NOMO-1 (cell line): ENCODE measurements around the gene TAC3.
A peak's percentile ranks its signal among the peaks of the same experiment; 100 is the strongest.
"Not testable (repeated sequence)": the region's sequence is repeated elsewhere in the genome, so short reads cannot be mapped to it uniquely, and the experiment has no call there.

Experiments used
- DNase-seq, 2 experiments: peaks; one replicate each; lab custom pipeline; 2025; ENCODE audit not compliant: unreplicated experiment in 2 of 2; lab: John Stamatoyannopoulos, UW

The TAC3 gene

DNA sequence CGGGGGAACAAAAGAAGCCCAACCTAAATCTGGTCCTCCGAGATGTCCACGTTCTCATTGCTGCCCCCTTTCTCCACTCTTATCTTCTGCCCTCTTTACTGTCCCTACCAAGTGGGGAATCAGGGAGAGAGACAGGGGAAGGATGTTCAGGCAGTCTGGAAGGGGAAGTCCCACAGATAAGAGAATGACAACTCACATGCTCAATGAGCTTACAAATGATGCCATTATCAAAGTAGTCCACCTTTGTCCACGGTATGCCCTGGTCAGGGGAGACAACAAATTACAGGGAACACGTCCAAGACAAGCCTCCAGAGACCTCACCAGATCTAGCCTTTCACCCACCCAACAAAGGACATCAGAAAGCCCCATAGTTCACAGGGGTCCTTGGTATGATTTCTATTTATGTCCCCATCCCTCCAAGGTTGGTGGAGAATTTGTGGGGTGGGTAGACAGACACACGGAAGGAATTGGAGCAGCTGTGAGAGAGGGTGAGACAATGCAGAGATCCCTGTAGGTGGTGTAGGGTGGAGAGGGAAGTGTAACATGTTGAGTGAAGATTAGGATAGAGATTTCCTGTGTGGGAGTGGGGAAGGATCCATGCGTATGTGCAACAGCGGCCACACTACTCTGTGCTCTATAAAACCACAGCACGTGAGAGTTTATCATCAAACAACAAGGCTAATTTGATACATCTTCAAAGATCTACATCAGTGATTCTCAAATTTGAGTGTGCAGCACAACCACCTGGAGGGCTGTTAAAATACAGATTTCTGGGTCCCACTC lies 22.9 kb upstream of the TAC3 start:
- DNase-seq, result no peak

DNA sequence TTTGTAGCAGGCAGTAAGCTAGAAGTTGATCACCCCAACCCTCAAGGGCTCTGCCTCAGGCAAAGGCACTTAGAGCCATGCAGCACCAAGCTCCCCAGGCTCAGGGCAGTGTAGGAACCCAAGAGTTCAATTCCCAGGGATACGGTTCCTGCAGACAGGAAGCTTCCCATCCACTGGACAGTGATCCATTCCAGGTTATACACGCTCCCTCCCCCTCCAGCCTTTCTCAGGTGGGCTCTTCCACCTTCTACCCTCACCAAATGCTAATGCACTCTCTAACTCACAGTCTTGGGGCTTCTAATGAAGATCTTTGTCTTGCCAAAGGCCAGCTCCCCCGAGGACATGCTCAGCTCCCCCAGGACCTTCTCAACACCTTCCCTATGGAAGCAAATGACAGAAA lies 20.9 kb upstream of the TAC3 start:
- no peak for DNase-seq

DNA sequence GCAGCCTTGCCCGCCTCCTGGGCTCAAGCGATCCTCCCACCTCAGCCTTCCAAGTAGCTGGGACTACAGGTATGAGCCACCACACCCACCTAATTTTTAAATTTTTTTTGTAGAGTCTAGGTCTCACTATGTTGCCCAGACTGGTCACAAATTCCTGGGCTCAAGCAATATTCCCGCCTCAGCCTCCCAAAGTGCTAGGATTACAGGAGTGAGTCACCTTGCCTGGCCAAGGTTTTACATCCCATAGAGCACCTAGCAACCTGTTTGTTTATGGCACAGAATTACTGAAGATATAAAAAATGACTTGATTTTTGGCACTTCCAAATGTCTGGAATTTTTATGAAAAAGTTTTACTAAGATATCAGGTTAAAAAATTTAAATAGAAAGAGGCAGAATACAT lies 17.1 kb upstream of the TAC3 start:
- no peak for DNase-seq

DNA sequence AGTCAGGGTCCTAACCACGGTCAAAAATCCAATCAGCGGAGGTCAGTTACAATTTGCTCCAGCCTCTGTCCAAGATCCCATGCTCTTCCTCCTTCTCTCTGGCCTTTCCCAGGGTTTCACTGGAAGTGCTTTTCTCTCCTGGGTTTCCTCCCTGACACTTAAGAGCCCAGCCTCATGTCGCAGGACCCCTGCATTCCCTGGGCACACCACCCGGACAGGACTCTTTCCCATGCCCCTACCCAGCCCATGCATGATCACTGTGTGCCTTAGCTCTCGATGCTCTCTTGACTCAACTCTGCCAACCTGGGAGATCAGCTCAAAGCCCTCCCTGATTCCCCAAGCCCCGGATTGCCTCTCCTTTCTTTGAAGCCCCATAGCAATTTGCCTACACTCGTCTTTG lies 15.5 kb upstream of the TAC3 start:
- DNase-seq, result no peak

DNA sequence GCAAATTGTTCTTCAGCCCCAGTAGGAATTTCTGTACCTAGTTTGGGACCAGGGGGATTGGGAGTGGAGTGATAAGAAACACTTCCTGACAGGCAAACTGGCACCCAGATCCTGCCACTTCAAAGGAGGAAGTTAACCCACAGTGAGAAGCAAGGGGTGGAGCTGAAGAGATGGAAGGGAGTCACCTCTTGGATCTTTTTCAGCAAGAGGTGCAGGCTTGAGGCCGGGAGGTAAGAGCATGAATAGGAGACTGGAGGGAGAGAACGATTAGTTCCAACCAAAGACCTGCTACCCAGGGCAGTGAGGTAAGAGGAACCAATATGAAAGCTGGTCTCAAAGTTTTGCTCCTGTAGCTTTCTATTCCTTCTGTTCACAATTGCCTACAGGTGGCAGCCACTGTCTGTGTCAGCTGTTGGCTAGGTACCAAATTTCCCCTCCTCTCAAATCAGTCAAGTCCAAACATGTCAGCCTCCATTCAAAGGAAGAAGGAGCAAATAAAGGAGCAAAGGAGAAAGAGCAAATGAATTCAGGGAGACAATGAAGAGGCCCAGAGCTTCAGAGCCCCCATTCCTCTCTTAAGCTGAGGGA lies 14.9 kb upstream of the TAC3 start:
- peak; percentile 19 to 57 for DNase-seq

DNA sequence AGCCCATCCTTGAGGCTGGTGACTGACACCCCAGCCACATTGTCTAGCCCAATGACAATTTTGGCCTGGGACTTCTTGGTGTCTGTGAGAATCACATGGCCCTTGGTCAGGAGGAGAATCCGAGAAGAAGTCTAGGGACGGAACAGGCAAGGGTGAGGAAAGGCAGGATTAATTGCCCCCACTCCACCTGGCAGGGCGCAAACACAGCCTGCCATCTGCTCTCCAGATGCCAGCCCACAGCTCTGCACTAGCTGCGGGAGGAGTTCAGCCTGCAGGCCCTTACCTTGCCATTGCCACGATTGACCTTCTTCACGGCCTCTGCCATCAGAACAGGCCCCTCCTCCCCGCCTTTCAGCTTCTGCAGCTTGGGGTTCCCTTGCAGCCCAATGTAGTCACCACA lies 13.1 kb upstream of the TAC3 start:
- DNase-seq, result no peak

DNA sequence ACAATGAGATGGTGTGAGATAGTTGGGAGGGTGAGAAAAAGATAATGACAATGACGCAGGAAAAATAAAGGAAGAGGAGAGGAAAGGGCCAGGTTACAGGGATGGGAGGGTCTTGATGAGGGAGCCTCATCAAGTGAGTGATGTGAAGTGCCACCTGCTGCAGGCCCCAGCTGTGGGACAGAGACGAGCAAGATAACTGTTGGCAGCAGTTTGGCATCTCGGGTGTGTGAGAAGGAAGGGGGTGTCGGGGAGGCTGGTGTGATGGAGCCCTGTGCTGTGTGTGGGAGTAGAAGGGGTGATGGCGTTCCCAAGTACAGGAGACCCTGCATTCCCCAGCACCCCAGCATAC lies 11.4 kb upstream of the TAC3 start:
- no peak for DNase-seq

DNA sequence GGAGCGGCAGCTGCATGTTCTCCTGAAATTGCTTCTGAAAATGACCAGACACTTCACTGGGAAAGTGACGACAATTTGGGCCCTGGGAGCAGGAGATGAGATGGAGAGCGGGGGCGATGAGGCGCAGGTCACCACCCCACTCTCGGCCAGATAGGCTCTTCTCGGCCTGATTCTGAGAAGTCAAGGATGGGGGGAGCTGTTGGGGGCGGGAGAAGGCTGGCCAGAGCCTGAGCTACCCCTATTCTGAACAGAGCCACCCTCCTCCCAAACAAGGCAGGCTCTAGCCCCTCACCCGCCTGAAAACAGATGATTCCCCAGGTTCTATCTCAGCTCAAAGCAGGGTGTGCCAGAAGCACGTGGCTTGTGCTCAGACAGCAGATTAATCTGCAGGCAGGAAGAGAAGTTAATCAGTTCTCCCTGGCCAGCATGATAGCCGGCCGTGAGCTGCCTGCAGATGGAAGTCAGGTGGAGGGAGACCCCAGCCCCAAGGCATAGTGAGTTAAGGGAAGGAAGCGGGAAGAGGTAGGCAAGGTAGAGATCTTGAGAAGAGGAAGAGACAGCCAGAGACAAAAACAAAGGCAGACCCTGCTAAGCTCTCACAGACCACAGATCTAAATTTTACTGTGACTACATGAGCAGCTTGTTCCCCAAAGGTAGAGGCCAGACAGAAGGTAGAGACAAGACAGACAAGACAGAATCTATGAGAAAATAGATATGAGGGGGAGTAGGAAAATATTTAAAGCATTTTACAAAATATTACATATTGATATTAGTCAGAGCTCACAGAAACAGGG lies 10.9 kb upstream of the TAC3 start:
- no peak for DNase-seq

DNA sequence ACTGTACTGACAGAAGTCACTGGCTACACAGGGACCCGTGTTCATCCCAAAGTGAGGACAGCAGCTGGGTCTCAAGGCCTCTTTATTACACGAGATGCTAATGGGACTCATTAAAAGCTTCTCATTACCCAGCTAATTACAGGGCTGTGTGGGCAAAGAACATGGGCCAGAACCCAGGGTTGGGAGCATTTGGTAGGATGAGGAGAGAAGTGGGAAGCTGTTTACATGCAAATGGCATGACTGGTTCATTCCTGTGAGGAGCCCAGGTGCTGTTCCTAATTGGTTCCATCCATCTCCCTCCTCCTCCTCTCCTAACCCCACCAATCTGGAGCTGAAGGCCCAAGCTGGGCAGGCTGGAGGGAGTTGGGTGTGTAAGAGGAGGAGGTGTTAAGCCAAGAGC lies 8.9 kb upstream of the TAC3 start:
- DNase-seq, result no peak

DNA sequence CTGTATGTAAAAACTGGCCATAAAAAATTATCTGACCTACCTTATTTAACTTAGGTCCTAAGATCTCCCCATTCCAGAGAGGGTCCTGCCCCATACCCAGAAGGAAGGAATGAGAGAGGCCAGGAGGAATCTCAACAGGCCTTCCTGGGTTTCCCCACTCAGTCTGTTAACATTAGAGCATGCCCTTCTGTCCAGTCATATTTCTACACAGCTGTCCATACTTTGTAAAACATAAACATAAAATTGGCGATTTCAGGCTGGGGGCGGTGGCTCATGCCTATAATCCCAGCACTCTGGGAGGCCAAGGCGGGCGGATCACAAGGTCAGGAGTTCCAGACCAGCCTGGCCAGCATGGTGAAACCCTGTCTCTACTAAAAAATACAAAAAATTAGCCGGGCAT lies 6.0 kb upstream of the TAC3 start:
- DNase-seq, result not testable (repeated sequence)

DNA sequence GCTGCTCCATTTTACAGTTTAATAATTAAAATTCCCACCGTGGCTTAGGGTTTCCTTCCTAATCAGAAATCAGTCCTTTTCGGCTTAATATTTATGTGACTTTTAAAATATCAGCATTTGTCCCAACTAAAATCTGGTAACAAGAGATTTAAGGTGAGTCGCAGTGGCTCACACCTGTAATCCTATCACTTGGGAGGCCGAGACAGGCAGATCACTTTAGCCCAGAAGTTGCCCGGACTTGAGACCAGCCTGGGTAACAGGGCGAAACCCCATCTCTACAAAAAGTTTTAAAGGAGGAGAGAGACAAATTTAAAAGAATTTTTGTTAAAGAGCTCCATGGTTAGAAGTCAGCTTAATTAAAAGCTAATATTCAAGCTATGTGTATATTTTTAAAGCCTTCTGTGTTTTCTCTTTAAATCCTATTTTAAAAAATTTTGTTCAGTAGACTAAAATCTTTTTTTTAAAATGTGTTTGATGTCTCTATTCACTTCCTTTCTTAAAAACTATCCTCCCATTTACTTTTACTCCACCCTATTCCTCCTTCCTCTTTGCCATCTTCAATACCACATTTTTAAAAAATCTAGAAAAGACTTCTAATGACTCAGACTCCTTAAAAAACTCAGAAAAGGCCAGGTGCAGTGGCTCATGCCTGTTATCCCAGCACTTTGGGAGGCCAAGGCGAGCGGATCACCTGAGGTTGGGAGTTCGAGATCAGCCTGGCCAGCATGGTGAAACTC lies 3.8 kb upstream of the TAC3 start:
- DNase-seq, result no peak

DNA sequence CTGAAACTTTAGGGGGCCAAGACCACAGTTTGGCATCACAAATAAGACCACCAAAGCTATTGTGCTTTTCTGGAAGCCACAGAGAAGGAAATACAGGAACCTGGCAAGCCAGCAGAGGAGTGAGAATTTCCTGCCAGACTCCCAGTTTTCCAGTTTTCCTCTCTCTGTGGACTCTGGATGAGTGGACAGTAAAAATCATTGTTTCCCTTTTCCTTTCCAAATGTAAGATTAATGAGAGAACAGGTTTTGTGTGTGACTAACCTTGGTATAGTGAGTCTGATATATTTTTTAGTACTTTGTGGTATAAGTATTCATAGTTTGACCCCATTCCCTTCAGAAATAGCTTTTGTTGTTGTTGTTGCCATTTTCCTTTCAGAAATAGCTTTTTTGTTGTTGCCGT lies 2.6 kb upstream of the TAC3 start:
- no peak for DNase-seq

DNA sequence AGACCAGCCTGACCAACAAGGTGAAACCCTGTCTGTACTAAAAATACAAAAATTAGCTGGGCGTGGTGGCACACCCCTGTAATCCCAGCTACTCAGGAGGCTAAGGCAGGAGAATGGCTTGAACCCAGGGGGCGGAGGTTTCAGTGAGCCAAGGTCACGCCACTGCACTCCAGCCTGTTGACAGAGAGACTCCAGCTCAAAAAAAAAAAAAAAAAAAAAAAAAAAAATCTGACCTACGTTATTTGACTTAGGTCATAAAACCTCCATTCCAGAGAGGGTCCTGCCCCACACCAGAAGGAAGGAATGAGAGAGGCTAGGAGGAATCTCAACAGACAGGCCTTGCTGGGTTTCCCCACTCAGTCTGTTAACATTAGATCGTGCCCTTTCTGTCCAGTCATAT lies 2.0 kb upstream of the TAC3 start:
- DNase-seq, result not testable (repeated sequence)

DNA sequence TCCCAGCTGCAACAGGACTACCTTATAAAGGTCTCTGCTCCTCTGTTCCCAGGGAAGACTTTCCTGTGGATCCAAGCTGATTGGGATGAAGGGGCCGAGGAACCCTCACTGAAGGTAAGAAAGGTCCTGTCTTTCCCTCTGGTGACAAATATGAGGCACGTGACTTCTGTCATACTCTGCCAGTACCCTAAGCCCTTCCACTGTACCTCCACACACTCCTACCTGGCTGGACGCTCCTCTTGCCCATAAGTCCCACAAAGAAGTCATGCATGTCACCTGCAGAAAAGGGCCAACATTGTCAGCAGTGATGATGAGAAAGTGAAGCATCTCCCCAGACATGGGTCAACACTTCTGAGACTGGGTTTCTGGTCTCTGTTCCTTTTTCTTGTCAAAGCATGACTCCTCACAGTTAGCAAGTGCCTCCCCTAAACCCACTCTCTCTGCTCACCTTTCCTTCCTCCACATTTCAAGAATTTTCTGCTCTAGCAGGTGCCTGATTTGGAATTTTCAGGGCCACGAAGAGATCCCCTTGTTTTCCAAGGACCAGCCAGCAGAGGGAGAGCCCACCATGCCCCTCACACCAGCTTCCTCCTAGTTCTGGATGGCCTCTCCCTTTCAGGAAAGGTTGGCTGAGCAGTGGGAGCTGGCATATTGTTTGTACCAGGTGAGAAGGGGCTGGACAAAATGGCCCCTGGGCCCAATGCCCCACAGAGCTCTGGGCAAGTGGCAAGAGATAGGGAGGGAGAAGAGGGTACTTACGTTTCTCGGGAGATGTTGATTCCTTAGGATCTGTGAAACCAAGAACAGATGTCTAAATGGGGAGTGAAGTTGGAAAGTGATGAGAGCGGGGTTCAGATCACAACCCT lies 3.5 kb downstream of the TAC3 start:
- DNase-seq, result no peak

DNA sequence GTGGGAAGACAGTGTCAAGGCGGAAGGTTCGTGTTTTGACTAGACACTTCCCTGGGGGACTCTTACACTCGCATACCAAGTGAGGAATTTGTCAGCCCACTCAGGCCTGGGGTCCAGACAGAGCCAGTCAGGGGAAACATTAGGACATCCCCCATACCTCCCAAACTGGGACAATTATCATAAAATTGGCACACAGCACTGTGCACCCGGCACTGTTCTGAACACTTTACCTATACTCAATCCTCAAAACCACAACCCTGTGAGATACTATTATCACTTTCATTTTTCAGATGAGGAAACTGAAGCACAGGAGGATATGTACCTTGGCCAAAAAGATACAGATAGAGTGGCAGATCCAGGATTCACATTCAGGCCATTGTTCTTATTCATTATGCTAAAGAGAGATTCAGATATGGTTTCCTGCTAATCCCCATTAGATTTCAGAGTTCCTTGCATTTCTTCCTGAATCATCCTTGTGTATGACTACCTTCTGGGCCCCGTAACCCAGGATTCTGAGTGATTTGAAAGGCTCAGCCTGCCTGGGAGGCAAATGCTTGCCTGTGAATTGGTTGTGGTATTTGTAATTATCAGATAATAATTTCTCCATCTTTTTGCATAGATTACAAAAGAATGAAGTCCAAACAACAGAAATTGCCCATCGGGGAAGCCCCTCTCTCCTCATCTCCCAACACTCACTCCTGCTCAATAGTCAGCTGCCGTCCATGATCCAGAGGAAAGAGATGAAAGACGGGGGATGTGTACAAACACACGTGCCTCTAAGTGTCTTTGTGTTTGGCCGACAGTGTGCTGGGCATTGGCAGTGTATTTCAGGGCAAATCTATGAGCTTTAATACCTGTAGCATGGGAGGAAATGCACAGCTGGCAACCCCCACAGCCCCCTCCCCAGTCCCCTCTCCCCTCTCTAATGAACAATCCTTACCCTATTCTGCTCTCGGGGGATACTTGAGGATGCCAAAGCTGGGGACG lies 4.6 kb downstream of the TAC3 start:
- no peak for DNase-seq

DNA sequence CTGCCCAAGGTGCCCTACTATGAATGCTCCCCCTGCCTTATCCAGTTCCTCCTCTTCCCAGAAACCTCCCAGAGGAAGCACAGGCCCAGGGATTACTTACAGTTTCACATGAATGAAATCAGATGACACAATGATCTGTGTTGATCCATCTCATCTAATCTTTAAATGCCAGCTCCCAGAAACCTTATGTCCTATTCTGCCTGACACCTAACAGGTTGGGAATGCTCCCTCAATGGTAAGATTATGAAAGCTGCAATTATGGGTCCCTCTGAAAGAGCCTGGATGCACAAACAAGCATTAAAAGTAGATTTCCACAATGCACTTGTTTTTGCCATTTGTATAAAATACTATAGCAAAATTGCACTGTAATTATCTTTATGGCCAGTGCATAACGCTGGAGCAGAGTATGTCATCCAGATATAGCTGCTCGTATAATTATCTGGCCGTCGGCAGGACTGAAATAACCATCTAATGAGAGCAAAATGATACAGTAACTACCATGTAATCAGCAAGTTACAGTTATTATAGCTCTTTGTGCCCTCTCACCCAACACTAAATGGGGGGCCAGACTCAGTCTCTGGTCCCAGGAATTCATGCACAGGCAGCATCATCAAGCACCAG lies 5.6 kb downstream of the TAC3 start:
- no peak for DNase-seq

DNA sequence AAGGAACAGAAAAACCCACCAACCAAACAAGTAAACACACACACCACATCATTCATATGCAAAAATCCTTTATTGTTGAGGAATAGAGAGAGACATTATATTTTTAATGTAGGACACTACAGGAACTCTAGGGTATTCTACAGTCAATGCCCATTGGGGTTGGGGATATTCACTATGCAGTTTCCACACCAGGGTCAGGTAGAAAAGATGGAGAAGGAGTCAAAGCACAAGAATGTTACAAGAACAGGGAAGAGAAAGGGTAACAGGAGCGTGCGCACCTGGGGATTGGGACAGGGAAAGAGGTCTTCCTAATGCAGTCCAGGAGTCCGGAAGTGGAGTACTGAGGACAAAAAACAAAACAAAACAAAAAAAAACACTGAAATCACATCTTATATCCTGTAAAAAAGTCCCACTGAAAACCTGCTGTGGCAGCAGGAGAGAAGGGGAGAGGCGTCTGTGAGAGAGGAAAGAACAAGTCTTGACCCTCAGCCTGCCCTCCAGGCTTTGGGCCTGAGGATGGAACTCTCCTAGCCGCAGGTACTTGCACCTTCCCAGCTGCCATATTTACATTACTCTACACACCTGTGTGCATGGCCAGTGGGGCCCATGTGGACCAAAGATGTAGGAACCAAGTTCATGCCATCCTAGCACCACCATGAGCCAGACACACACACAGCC lies 6.2 kb downstream of the TAC3 start:
- no peak for DNase-seq

DNA sequence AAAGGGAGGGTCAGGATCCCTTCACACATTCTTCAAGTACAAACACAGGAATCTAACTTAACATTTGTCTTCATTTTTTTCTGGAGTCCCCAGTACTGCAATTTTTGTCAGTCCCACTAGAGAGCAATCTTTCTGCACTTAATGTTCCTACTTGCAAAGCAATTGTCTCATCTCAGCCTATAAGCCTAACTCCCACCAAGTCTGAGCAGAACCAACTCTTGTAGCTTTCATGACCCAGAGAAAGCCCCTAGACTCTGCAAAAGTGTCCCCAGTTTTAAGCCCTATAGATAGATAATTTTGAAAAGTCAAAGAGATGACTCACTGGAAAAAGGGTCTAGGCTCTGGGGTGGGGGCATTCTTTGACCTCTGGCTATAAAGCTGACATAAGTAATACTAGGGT lies 8.2 kb downstream of the TAC3 start:
- peak; percentile 62 to 78 for DNase-seq
